CD4-positive, alpha-beta T cell treated with Interleukin-2 at 100 ng/mL for 4 hours (primary cell): ENCODE results near the gene OR10H1.
"Not testable (repeated sequence)": the region's sequence is repeated elsewhere in the genome, so short reads cannot be mapped to it uniquely, and the experiment has no call there.

Experiments
- DNase-seq: peaks from one replicate; pipeline ENCODE4 v3.0.0-alpha.2; 2020; ENCODE audit warnings: low spot score

The OR10H1 gene

GRCh38 chr19:15815306-15815705 lies at the start of gene OR10H1:
Gene OR10H1, minus strand, starts transcription at chr19:15815664. Its CDS starts 7,627 bp downstream, at chr19:15808037.
- no peak for DNase-seq

GRCh38 chr19:15864824-15865223 lies 49.4 kb upstream of the OR10H1 start:
- DNase-seq = no peak

- no peak for DNase-seq
Observed at GRCh38 chr19:15863272-15863671, 47.8 kb upstream of the OR10H1 start.

- DNase-seq = no peak
Observed at GRCh38 chr19:15862444-15862843, 47.0 kb upstream of the OR10H1 start.

- DNase-seq = no peak
Observed at GRCh38 chr19:15860522-15860921, 45.1 kb upstream of the OR10H1 start.

DNA sequence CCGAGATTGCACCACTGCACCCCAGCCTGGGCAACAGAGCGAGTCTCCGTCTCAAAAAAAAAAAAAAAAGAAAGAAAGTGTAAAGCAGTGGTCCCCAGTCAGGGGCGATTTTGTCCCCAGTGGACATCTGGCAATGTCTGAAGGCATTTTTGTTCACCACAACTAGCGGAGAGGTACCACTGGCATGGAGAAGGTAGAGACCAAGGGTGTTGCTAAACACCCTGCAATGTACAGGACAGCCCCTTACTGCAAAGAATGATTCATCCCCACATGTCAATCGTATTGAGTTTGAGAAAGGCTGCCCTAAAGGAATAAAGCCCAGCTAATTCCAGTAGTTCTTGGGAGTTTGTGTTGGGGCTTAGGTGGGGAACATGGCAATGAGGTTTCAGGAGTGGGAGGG lies 43.7 kb upstream of the OR10H1 start:
- no peak for DNase-seq

GRCh38 chr19:15850385-15850784 lies 34.9 kb upstream of the OR10H1 start:
- no peak for DNase-seq

GRCh38 chr19:15846923-15847322 lies 31.5 kb upstream of the OR10H1 start:
- DNase-seq = no peak

DNA sequence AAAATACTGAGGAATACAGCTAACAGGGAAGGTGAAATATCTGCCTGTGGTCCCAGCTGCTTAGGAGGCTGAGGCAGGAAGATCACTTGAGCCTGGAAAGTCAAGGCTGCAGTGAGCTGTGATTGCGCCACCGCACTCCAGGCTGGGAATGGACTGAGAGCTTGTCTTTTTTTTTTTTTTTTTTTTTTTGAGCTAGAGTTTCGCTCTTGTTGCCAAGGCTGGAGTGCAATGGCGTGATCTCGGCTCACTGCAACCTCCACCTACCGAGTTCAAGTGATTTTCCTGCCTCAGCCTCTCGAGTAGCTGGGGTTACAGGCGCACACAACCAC lies 28.4 kb upstream of the OR10H1 start:
- not testable (repeated sequence) for DNase-seq

DNA sequence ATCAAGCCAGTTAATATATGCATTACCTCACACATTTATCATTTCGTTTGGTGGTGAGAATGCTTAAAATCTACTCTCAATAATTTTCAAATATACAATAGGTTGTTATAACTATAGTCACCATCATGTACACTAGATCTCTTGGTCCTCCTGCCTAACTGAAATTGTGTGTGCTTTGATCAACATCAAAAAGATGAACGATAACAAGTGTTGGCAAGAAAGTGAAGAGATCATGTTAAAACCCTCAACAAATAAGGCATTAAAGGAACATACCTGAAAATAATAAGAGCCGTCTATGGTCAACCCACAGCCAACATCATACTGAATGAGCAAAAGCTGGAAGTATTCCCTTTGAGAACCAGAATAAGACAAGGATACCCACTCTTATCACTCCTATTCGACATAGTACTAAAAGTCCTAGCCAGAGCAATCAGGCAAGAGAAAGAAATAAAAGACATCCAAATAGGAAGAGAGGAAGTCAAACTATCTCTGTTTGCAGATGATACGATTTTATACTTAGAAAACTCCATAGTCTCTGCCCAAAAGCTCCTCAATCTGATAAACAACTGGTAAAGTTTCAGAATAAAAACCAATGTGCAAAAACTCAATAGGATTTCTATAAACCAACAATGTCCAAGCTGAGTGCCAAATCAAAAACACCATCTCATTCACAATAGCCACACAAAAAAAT lies 27.9 kb upstream of the OR10H1 start:
- no peak for DNase-seq

- no peak for DNase-seq
Observed at GRCh38 chr19:15841875-15842569, 26.6 kb upstream of the OR10H1 start.

- DNase-seq = no peak
Observed at GRCh38 chr19:15840833-15841232, 25.4 kb upstream of the OR10H1 start.

DNA sequence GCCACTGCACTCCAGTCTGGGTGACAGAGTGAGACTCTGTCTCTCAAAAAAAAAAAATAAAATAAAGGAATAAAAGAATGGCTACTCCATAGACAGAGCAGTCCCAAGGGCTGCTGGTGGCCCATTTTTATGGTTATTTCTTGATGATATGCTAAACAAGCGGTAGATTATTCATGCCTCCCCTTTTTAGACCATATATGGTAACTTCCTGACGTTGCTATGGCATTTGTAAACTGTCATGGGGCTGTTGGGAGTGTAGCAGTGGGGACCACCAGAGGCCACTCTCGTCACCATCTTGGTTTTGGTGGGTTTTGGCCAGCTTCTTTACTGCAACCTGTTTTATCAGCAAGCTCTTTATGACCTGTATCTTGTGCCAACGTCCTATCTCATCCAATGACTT lies 24.4 kb upstream of the OR10H1 start:
- not testable (repeated sequence) for DNase-seq

DNA sequence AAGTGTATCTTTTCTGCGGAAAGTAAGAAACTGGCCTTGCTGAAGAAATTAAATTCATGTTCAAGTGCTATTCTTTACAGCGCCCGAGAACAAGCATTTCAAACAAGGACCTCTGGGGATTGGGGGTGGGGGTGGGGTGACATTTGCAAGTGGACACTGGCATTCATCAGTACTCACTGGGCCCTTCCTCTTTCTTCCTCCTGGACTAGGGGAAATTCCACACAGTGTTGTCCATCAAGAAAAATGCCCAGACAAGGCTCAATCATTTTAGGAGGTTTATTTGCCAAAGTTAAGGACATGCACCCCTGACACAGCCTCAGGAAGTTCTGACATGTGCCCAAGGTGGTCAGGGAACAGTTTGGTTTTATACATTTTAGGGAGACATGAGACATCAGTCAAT lies 22.9 kb upstream of the OR10H1 start:
- no peak for DNase-seq

DNA sequence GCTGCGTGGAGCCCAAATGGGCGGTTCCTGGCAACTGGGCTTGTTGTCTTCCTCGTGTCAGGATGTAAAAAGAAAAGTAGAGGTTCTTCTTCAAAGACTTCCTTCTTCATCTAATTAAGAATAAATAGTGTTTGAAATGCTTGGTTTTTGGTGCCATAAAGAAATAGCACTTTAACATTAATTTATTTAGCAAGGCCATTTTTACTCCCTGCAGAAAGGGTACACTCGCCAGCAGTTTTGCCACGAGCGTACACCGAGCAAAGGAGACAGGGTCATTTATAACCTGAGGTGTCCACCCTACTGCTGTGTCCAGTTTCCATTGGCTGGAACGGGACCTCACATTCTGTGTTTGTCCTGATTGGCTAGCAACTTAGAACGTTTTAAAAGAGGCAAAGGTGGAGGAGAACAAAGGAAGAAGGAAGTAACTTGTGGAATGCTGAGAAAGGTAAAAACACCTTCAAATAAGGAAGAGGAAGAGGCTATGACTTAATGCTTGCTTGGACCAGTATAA lies 21.8 kb upstream of the OR10H1 start:
- DNase-seq = no peak

DNA sequence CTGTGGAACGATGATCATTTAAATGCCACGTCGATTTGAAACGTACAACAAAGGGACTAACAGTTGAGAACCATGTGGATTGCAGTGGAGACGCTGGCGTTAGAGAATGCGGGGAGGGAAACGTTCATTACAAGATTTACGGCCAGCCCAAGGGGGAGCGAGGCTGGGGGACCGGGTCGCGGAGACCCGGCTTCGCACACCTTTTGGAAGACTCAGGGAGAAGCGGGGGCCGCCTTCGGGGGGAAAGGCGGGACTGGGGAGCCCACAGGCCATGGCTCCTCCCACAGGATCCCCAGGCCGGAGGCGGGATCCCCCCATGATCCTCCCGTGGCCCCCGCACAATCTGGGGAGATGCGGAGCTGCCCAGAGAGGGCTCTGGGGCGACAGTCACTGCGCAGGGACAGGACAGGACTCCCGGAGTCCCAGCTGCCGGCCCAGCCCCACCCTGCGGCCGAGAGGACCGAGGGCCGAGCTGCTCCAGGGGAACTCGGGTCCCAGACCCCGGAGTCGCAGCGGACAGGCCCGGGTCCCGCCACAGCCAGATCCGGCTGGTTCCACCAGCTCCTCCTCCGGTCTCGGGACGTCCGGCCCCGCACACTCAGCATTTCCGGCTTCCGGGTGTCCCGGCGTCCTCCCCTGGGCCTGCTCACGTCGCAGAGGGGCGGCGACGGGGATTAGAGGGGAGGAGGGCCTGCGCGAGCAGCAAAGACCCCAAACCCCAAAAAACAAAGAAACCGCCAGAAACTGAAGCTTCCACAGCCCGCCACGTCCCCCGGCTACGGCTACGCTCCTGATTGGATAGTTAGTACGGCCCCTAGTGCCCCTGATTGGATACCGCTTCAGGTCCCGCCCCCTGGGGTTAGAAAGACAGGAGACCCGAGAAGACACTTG lies 21.1 kb upstream of the OR10H1 start:
- DNase-seq = peak; percentile 96

DNA sequence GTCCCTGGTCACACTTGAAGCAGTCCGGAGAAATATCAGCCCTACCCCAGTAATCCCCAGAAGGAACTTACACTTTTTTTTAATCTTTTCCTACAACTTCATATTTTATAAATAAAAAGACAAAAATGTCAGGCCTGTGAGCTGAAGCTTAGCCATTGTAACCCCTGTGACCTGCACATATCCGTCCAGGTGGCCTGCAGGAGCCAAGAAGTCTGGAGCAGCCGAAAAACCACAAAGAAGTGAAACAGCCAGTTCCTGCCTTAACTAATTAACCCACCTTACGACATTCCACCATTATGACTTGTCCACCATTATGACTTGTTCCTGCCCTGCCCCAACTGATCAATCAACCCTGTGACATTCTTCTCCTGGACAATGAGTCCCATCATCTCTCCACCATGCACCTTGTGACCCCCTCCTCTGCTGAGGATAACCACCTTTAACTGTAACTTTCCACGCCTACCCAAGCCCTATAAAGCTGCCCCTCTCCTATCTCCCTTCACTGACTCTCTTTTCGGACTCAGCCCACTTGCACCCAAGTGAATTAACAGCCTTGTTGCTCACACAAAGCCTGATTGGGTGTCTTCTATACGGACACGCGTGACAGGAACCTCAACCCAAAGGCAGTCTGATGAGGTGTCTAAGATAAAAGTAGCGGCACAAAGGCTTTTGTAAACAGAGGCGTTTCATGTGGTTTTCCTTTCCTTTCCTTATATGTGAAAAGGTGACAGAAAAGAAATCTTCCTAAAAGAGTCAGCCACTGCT lies 20.3 kb upstream of the OR10H1 start:
- peak; percentile 83 for DNase-seq

DNA sequence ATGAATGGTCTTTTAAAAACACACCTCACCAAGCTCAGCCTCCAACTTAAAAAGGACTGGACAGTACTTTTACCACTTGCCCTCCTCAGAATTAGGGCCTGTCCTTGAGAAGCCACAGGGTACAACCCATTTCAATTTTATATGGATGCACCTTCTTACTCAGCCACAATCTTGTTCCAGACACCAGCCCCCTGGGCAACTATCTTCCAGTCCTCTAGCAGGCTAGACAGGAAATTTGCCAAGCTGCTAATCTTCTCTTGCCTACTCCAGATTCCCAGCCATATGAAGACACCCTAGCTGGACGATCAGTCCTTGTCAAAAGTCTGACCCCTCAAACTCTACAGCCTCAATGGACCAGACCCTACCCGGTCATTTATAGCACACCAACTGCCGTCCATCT lies 18.8 kb upstream of the OR10H1 start:
- DNase-seq = not testable (repeated sequence)

- DNase-seq = no peak
Observed at GRCh38 chr19:15831626-15832025, 16.2 kb upstream of the OR10H1 start.

- DNase-seq = no peak
Observed at GRCh38 chr19:15829786-15830185, 14.3 kb upstream of the OR10H1 start.

GRCh38 chr19:15829306-15829698 lies 13.8 kb upstream of the OR10H1 start:
- no peak for DNase-seq
